Muscle layer of duodenum (tissue), 2 donors: ENCODE results near the gene DECR2.

Experiments
- H3K27ac ChIP-seq: one replicate; pipeline ENCODE4 v1.7.0; 2013; ENCODE audit warnings: mild to moderate bottlenecking, low read length
- H3K27me3 ChIP-seq: one replicate; pipeline ENCODE4 v1.7.0; 2013; ENCODE audit warnings: low read depth, mild to moderate bottlenecking, control low read depth, low read length
- H3K36me3 ChIP-seq, 2 donors: one replicate each; pipeline ENCODE4 v1.7.0; 2013; ENCODE audit warnings: low read length in 2 of 2, control low read depth in 1 of 2, mild to moderate bottlenecking in 1 of 2; ENCODE audit not compliant: insufficient read depth in 2 of 2, control insufficient read depth in 1 of 2
- H3K4me1 ChIP-seq, 2 donors: one replicate each; pipeline ENCODE4 v1.7.0; 2013; ENCODE audit warnings: low read length in 2 of 2, mild to moderate bottlenecking in 2 of 2, control low read depth in 1 of 2, moderate library complexity in 1 of 2; ENCODE audit not compliant: insufficient read depth in 2 of 2, control insufficient read depth in 1 of 2
- H3K4me3 ChIP-seq, 2 donors: one replicate each; pipeline ENCODE4 v1.7.0; 2013; ENCODE audit warnings: low read length in 2 of 2, low read depth in 1 of 2, mild to moderate bottlenecking in 1 of 2
- H3K9me3 ChIP-seq, 2 donors: one replicate each; pipeline ENCODE4 v1.7.0; 2013; ENCODE audit warnings: low read length in 2 of 2, control low read depth in 1 of 2, mild to moderate bottlenecking in 1 of 2; ENCODE audit not compliant: control insufficient read depth in 1 of 2
- donor health status: healthy.

Gene DECR2

GRCh38 chr16:459761-460160 lies 58.1 kb downstream of the DECR2 start:
- peaks cover 0 to 8% of the 10 kb centered on the region in 2 donors for H3K4me1 ChIP-seq
- no peaks in the 10 kb centered on the region for H3K9me3 ChIP-seq
- H3K27me3 ChIP-seq: no peaks in the 10 kb centered on the region
- no peak overlapping the region for H3K4me3 ChIP-seq
- H3K27ac ChIP-seq: no peak overlapping the region
- peaks cover 0 to 14% of the 10 kb centered on the region in 2 donors for H3K36me3 ChIP-seq

- H3K4me1 ChIP-seq: peaks cover 0 to 8% of the 10 kb centered on the region in 2 donors
- no peak overlapping the region for H3K27ac ChIP-seq
- no peaks in the 10 kb centered on the region for H3K27me3 ChIP-seq
- peaks cover 0 to 14% of the 10 kb centered on the region in 2 donors for H3K36me3 ChIP-seq
- H3K9me3 ChIP-seq: no peaks in the 10 kb centered on the region
- no peak overlapping the region for H3K4me3 ChIP-seq
Observed at GRCh38 chr16:460787-461186, 59.1 kb downstream of the DECR2 start.
